Glutamatergic neuron (in vitro differentiated cells): ENCODE measurements around the gene DNASE1. TPM values are rescaled to one million over a fixed set of nuclear protein-coding genes. Genes with fewer than 3 reads are reported as not detected.
A peak's percentile ranks its signal among the peaks of the same experiment; 100 is the strongest.

ENCODE experiments used
- DNase-seq: peaks from one replicate; pipeline ENCODE4 v3.0.0; 2022
- H3K27ac Mint-ChIP-seq: one replicate; pipeline ENCODE4 v1.8.0; 2020; ENCODE audit warnings: mild to moderate bottlenecking, mixed read lengths, inconsistent platforms; ENCODE audit not compliant: unreplicated experiment
- H3K27me3 Mint-ChIP-seq: one replicate; pipeline ENCODE4 v1.8.0; 2020; ENCODE audit warnings: mild to moderate bottlenecking, moderate library complexity, mixed read lengths, inconsistent platforms; ENCODE audit not compliant: unreplicated experiment
- H3K36me3 Mint-ChIP-seq: one replicate; pipeline ENCODE4 v1.8.0; 2020; ENCODE audit warnings: mild to moderate bottlenecking, mixed read lengths, inconsistent platforms; ENCODE audit not compliant: unreplicated experiment
- H3K4me1 Mint-ChIP-seq: one replicate; pipeline ENCODE4 v1.8.0; 2020; ENCODE audit warnings: mild to moderate bottlenecking, low read depth, mixed read lengths, inconsistent platforms; ENCODE audit not compliant: unreplicated experiment
- H3K4me3 Mint-ChIP-seq: one replicate; pipeline ENCODE4 v1.8.0; 2020; ENCODE audit warnings: mild to moderate bottlenecking, mixed read lengths, inconsistent platforms; ENCODE audit not compliant: unreplicated experiment
- H3K9me3 Mint-ChIP-seq: one replicate; pipeline ENCODE4 v1.8.0; 2020; ENCODE audit warnings: mild to moderate bottlenecking, moderate library complexity, mixed read lengths, inconsistent platforms; ENCODE audit not compliant: unreplicated experiment
- CTCF ChIP-seq: fragments of 200-600 bp; sonication (generic); IDR thresholded peaks from one replicate; pipeline ENCODE4 v1.5.0; 2021; ENCODE audit not compliant: partially characterized antibody, unreplicated experiment
- total RNA-seq: library from RNA; stranded (reverse); fragmentation: NEBNext Ultra II Directional; extraction: Animal tissue kit (Norgen Biotek cat#: 25700); gene quantifications from one replicate; pipeline ENCODE4 v1.2.1, GENCODE V29; 2021; ENCODE audit not compliant: unreplicated experiment

DNASE1 gene
- total RNA-seq, 1 donor from 2014 or later, result 34.3 TPM

GRCh38 chr16:3609895-3610697 lies 44.4 kb upstream of the DNASE1 start:
- H3K27me3 Mint-ChIP-seq, result peaks cover 6% of the 10 kb centered on the region
- no peaks in the 10 kb centered on the region for H3K36me3 Mint-ChIP-seq
- H3K27ac Mint-ChIP-seq, result no peak overlapping the region
- H3K9me3 Mint-ChIP-seq, result no peaks in the 10 kb centered on the region
- DNase-seq, result no peak
- H3K4me1 Mint-ChIP-seq, result peaks cover 12% of the 10 kb centered on the region
- TF ChIP-seq CTCF, result no peak
- H3K4me3 Mint-ChIP-seq, result peak overlapping the region; percentile 94

DNA sequence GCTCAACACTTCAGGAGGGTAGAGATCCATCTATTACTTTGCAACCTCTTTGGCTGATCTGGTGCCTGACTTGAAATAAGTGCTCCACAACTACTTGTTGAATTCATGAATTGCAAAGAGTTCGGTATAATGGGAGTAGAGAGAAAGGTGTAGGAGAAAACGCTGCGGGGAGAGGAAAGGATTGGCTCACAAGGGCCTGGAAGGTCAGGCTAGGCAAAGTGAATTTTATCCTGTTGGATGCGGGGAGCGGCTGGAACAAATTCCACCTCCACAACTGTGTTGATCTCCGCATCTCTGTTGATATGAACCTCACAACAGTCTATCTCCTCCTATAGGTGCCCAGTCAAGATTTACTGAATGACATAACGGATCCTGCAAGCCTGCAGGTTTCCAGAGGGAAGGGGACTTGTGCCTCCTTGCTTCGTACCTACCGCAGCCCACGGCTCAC lies 43.8 kb upstream of the DNASE1 start:
- peak overlapping the region; percentile 94 for H3K4me3 Mint-ChIP-seq
- H3K36me3 Mint-ChIP-seq, result no peaks in the 10 kb centered on the region
- peaks cover 12% of the 10 kb centered on the region for H3K4me1 Mint-ChIP-seq
- TF ChIP-seq CTCF, result no peak
- H3K9me3 Mint-ChIP-seq, result no peaks in the 10 kb centered on the region
- no peak overlapping the region for H3K27ac Mint-ChIP-seq
- no peak for DNase-seq
- peaks cover 6% of the 10 kb centered on the region for H3K27me3 Mint-ChIP-seq

GRCh38 chr16:3611146-3611975 lies 43.1 kb upstream of the DNASE1 start, which contains the start of gene SLX4:
Gene SLX4, minus strand, starts transcription at chr16:3611606. Its CDS starts 2,642 bp downstream, at chr16:3608964.
- H3K27ac Mint-ChIP-seq, result peak within 1 kb of the TSS; percentile 86
- no peak for TF ChIP-seq CTCF
- no peaks in the 10 kb centered on the region for H3K9me3 Mint-ChIP-seq
- peaks cover 6% of the 10 kb centered on the region for H3K27me3 Mint-ChIP-seq
- H3K36me3 Mint-ChIP-seq, result no peaks in the 10 kb centered on the region
- peaks cover 12% of the 10 kb centered on the region for H3K4me1 Mint-ChIP-seq
- DNase-seq, result peak; percentile 91
- peak within 1 kb of the TSS; percentile 99 for H3K4me3 Mint-ChIP-seq

GRCh38 chr16:3612510-3613466 lies 41.7 kb upstream of the DNASE1 start:
- DNase-seq, result no peak
- Mint-ChIP-seq H3K27ac (no peak overlapping the region), H3K4me1 (peaks cover 12% of the 10 kb centered on the region), H3K4me3 (peak overlapping the region; percentile 73), H3K9me3 (no peaks in the 10 kb centered on the region), H3K27me3 (peaks cover 6% of the 10 kb centered on the region), H3K36me3 (peaks cover 4% of the 10 kb centered on the region)
- TF ChIP-seq CTCF, result no peak
